ENCODE results near the gene ANKRD45. TPM values are rescaled to one million over a fixed set of nuclear protein-coding genes. Genes with fewer than 3 reads are reported as not detected.
"Not testable (repeated sequence)": the region's sequence is repeated elsewhere in the genome, so short reads cannot be mapped to it uniquely, and the experiment has no call there.

The ANKRD45 gene
- total and polyA plus RNA-seq, 4 donors: 2.3 to 10.5 (median 5.7) TPM

DNA sequence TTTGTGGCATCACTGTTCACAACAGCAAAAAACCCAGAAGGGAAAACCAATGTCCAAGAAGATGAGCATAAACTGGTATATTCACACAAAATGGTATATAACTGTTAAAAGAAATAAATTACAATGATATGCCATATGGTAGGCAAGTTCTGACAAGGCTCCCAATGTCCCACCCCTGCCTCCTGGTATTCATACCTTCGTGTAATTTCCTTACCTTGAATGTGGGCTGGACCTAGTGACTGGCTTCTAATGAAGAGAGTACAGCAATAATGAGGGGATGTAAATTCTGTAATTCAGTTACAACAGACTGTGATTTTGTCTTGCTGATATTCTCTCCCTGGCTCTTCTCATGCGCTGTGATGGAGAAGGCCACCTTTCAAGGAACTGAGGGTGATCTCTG lies 9.3 kb downstream of the ANKRD45 start:
- Histone ChIP-seq H3K27ac (ENCODE audit: low read depth in 1 of 2, low read length in 1 of 2) (no peak overlapping the region), H3K4me3 (no peak overlapping the region), H3K9ac (ENCODE audit: insufficient read depth in 1 of 2, low read length in 2 of 2) (no peak overlapping the region), H3K27me3 (ENCODE audit: control insufficient read depth in 3 of 3, insufficient read depth in 3 of 3, low read length in 2 of 3) (no peaks in the 10 kb centered on the region), H3K4me1 (ENCODE audit: control insufficient read depth in 5 of 5, insufficient read depth in 5 of 5, low read length in 5 of 5) (no peaks in the 10 kb centered on the region), H3K36me3 (ENCODE audit: control insufficient read depth in 4 of 4, insufficient read depth in 4 of 4, low read length in 4 of 4) (no peaks in the 10 kb centered on the region), H3K9me3 (ENCODE audit: control insufficient read depth in 4 of 4, insufficient read depth in 3 of 4, low read length in 3 of 4) (peaks cover 0 to 4% (median 0%) of the 10 kb centered on the region in 4 donors)
- WGBS, 2 donors: 89 to 95% methylated on average over 2 of the region's 2 CpGs
- DNase-seq (no peak), ATAC-seq (ENCODE audit: insufficient read depth, low FRiP score) (no peak)
- TF ChIP-seq, protein P1, sequence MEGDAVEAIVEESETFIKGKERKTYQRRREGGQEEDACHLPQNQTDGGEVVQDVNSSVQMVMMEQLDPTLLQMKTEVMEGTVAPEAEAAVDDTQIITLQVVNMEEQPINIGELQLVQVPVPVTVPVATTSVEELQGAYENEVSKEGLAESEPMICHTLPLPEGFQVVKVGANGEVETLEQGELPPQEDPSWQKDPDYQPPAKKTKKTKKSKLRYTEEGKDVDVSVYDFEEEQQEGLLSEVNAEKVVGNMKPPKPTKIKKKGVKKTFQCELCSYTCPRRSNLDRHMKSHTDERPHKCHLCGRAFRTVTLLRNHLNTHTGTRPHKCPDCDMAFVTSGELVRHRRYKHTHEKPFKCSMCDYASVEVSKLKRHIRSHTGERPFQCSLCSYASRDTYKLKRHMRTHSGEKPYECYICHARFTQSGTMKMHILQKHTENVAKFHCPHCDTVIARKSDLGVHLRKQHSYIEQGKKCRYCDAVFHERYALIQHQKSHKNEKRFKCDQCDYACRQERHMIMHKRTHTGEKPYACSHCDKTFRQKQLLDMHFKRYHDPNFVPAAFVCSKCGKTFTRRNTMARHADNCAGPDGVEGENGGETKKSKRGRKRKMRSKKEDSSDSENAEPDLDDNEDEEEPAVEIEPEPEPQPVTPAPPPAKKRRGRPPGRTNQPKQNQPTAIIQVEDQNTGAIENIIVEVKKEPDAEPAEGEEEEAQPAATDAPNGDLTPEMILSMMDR (IDR thresholded peaks at IDR 0.05; ENCODE audit: control extremely low read depth, extremely low read depth): no peak

DNA sequence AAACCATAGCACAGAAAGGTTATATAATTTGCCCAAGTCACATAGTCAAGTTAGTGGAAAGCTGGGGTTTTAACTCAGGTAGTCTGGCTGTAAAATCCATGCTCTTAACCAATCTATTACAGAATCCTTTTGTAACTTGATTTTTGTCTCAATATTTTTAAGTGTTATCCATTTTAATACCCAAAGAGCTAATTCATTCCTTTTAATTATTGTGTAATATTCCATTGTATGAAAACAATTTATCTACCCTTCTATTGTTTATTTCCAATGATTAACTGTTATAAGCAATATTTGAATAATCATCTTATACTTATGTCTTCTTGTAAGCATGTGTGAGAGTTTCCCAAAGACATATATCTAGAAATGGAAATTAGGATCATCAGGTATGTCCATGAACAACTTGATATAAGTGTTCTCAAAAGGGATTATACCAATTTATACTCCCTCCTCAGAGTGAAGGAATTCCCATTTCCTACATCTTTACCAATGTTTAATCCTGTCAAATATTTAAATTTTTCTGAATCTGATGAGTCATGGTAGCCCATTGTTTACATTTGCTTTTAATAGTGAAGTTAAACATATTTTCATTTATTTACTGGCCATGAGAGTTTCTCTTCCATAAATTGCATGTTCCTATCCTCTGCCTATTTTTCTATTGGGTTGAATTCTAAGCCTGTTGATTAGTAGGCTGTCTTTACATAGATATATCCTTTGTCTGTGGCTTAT lies 20.6 kb downstream of the ANKRD45 start:
- TF ChIP-seq, protein P1 (IDR thresholded peaks at IDR 0.05; ENCODE audit: control extremely low read depth, extremely low read depth): no peak
- Histone ChIP-seq H3K4me3 (no peak overlapping the region), H3K36me3 (ENCODE audit: control insufficient read depth in 4 of 4, insufficient read depth in 4 of 4, low read length in 4 of 4) (no peaks in the 10 kb centered on the region), H3K27ac (ENCODE audit: low read depth in 1 of 2, low read length in 1 of 2) (no peak overlapping the region), H3K9me3 (ENCODE audit: control insufficient read depth in 4 of 4, insufficient read depth in 3 of 4, low read length in 3 of 4) (no peaks in the 10 kb centered on the region), H3K9ac (ENCODE audit: insufficient read depth in 1 of 2, low read length in 2 of 2) (no peak overlapping the region), H3K27me3 (ENCODE audit: control insufficient read depth in 3 of 3, insufficient read depth in 3 of 3, low read length in 2 of 3) (no peaks in the 10 kb centered on the region), H3K4me1 (ENCODE audit: control insufficient read depth in 5 of 5, insufficient read depth in 5 of 5, low read length in 5 of 5) (no peaks in the 10 kb centered on the region)
- no peak for ATAC-seq (ENCODE audit: insufficient read depth, low FRiP score)
- DNase-seq: no peak

GRCh38 chr1:173646656-173647055 lies 23.0 kb downstream of the ANKRD45 start:
- no peak overlapping the region for H3K27ac ChIP-seq (ENCODE audit: low read depth in 1 of 2, low read length in 1 of 2)
- ATAC-seq (ENCODE audit: insufficient read depth, low FRiP score) (no peak), DNase-seq (no peak)
- TF ChIP-seq, protein P1 (IDR thresholded peaks at IDR 0.05; ENCODE audit: control extremely low read depth, extremely low read depth): no peak
- no peaks in the 10 kb centered on the region for H3K27me3 ChIP-seq (ENCODE audit: control insufficient read depth in 3 of 3, insufficient read depth in 3 of 3, low read length in 2 of 3)
- 68 to 77% methylated on average over 3 of the region's 3 CpGs for WGBS, 2 donors
- no peak overlapping the region for H3K9ac ChIP-seq (ENCODE audit: insufficient read depth in 1 of 2, low read length in 2 of 2)
- H3K36me3 ChIP-seq (ENCODE audit: control insufficient read depth in 4 of 4, insufficient read depth in 4 of 4, low read length in 4 of 4): no peaks in the 10 kb centered on the region
- no peak overlapping the region for H3K4me3 ChIP-seq
- no peaks in the 10 kb centered on the region for H3K4me1 ChIP-seq (ENCODE audit: control insufficient read depth in 5 of 5, insufficient read depth in 5 of 5, low read length in 5 of 5)
- H3K9me3 ChIP-seq (ENCODE audit: control insufficient read depth in 4 of 4, insufficient read depth in 3 of 4, low read length in 3 of 4): no peaks in the 10 kb centered on the region

DNA sequence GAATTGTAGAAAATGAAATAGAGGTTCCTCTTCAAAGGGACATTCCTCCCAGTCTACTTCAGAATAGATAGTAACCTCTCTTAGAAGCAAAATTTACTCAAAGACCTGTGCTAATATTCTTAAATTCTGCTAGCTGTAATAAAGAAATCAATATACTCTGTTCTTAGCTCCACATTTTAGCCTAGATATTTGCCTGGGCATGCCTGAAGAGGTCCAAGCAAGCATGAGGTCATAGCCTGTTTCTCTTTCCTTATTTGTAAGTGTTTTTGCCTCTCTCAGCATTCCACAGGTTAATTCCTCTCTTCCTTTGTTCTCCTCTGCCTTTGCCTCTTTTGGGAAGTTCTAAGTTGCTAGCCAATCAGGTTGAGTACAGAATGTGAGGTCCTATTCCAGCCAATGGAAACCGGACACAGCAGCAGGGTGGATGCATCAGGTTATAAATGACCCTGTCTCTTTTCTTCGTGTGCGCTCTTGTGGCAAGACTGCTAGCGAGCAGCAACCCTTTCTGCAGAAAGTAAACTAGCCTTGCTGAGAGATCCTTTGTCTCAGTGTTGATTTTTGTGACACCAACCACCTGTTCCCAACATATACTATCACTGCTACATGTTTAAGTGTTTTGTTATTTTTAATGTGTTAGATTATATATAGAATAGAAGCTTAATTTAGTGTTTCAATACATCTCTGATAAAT lies 27.1 kb downstream of the ANKRD45 start:
- H3K4me1 ChIP-seq (ENCODE audit: control insufficient read depth in 5 of 5, insufficient read depth in 5 of 5, low read length in 5 of 5); H3K36me3 ChIP-seq (ENCODE audit: control insufficient read depth in 4 of 4, insufficient read depth in 4 of 4, low read length in 4 of 4); DNase-seq; H3K4me3 ChIP-seq; H3K27ac ChIP-seq (ENCODE audit: low read depth in 1 of 2, low read length in 1 of 2); H3K9ac ChIP-seq (ENCODE audit: insufficient read depth in 1 of 2, low read length in 2 of 2); H3K9me3 ChIP-seq (ENCODE audit: control insufficient read depth in 4 of 4, insufficient read depth in 3 of 4, low read length in 3 of 4); ATAC-seq (ENCODE audit: insufficient read depth, low FRiP score); H3K27me3 ChIP-seq (ENCODE audit: control insufficient read depth in 3 of 3, insufficient read depth in 3 of 3, low read length in 2 of 3): not testable (repeated sequence)
- 91 to 94% methylated on average over 4 of the region's 4 CpGs for WGBS, 2 donors
